PC-3 (cell line): ENCODE results near the gene ICE2. TPM values are rescaled to one million over a fixed set of nuclear protein-coding genes. Genes with fewer than 3 reads are reported as not detected.

ENCODE experiments used
- ATAC-seq: fragments of 200-7000 bp; cut with Tn5 transposase; 2 replicates; pipeline ENCODE4 v1.9.1; 2020; ENCODE audit warnings: mild to moderate bottlenecking, moderate library complexity
- BruUV-seq: library from RNA; stranded (reverse); fragments of 400-500 nt; replicated peaks from 2 replicates; lab custom pipeline; 2021; lab: Mats Ljungman, UMichigan
- CTCF ChIA-PET: fragments of 300-600 bp; sonication (Branson Sonifier 250); formaldehyde crosslinking; loops from one replicate; lab custom pipeline; 2022; ENCODE audit warnings: antibody characterized with exemption; lab: Charles Lee
- POLR2A ChIA-PET: fragments of 300-600 bp; sonication (Branson Sonifier 250); formaldehyde crosslinking; loops from one replicate; lab custom pipeline; 2022; ENCODE audit warnings: antibody characterized with exemption; ENCODE audit not compliant: unreplicated experiment; lab: Charles Lee
- DNase-seq: peaks from one replicate; pipeline ENCODE4 v3.0.0-alpha.2; 2015
- H2AFZ ChIP-seq: fragments of 300-600 bp; sonication (generic); 2 replicates; pipeline ENCODE4 v1.6.0; 2016; ENCODE audit warnings: antibody characterized with exemption, low read length
- H3F3A ChIP-seq: fragments of 300-600 bp; sonication (generic); one replicate; pipeline ENCODE4 v1.6.0; 2017; ENCODE audit warnings: antibody characterized with exemption, low read length, control low read depth, mild to moderate bottlenecking; ENCODE audit not compliant: unreplicated experiment
- H3K27ac ChIP-seq: fragments of 300-600 bp; sonication (generic); 2 replicates; pipeline ENCODE4 v1.5.1; 2016; ENCODE audit warnings: mild to moderate bottlenecking, low read length
- H3K27me3 ChIP-seq: fragments of 300-600 bp; sonication (generic); 2 replicates; pipeline ENCODE4 v1.6.1; 2016; ENCODE audit warnings: low read length, mixed read lengths
- H3K36me3 ChIP-seq: fragments of 300-600 bp; sonication (generic); 2 replicates; pipeline ENCODE4 v1.6.1; 2016; ENCODE audit warnings: low read depth, mixed run types, low read length, mixed read lengths
- H3K4me1 ChIP-seq: fragments of 300-600 bp; sonication (generic); 2 replicates; pipeline ENCODE4 v1.5.1; 2016; ENCODE audit warnings: low read length; ENCODE audit not compliant: insufficient read depth
- H3K4me2 ChIP-seq: fragments of 300-600 bp; sonication (generic); 2 replicates; pipeline ENCODE4 v1.6.0; 2016; ENCODE audit warnings: low read length
- H3K4me3 ChIP-seq: fragments of 300-600 bp; sonication (generic); 2 replicates; pipeline ENCODE4 v1.5.1; 2016; ENCODE audit warnings: mild to moderate bottlenecking, low read length, mixed read lengths
- H3K79me2 ChIP-seq: fragments of 300-600 bp; sonication (generic); 2 replicates; pipeline ENCODE4 v1.6.1; 2017; ENCODE audit warnings: low read length, mixed read lengths
- H3K9ac ChIP-seq: fragments of 300-600 bp; sonication (generic); 2 replicates; pipeline ENCODE4 v1.6.0; 2016; ENCODE audit warnings: mild to moderate bottlenecking, low read length
- H3K9me2 ChIP-seq: fragments of 300-600 bp; sonication (generic); replicated peaks from 2 replicates; pipeline ENCODE4 v1.6.1; 2016; ENCODE audit warnings: mixed run types, low read length, mixed read lengths
- H3K9me3 ChIP-seq: fragments of 300-600 bp; sonication (generic); 2 replicates; pipeline ENCODE4 v1.6.1; 2016; ENCODE audit warnings: low read length, mixed read lengths
- H4K20me1 ChIP-seq: fragments of 300-600 bp; sonication (generic); 2 replicates; pipeline ENCODE4 v1.6.1; 2016; ENCODE audit warnings: low read length, mixed read lengths
- CTCF ChIP-seq: fragments of 300-600 bp; sonication (generic); conservative IDR thresholded peaks from 2 replicates; pipeline ENCODE4 v1.5.1; 2017; ENCODE audit warnings: antibody characterized with exemption, low read depth, mild to moderate bottlenecking, low read length
- EZH2 ChIP-seq: fragments of 300-600 bp; sonication (generic); IDR thresholded peaks from one replicate; pipeline ENCODE4 v1.6.1; 2017; ENCODE audit warnings: antibody characterized with exemption, mild to moderate bottlenecking, low read length; ENCODE audit not compliant: unreplicated experiment
- EZH2phosphoT487 ChIP-seq: fragments of 300-600 bp; sonication (generic); IDR thresholded peaks from 2 replicates; pipeline ENCODE4 v1.6.1; 2018; ENCODE audit warnings: mild to moderate bottlenecking, antibody characterized with exemption, low read length, borderline replicate concordance
- intact Hi-C: fragments of 100-400 bp; cut with micrococcal nuclease; formaldehyde crosslinking; loops from 2 replicates; pipeline ENCODE4 v1.9.0; 2023
- total RNA-seq: library from RNA; depleted of rRNA; stranded (reverse); fragments of >200 nt; gene quantifications from 2 replicates; pipeline ENCODE4 v1.2.3, GENCODE V29; 2014

The ICE2 gene
- total RNA-seq, 1 experiment from 2014 or later = 14.8 TPM

GRCh38 chr15:60397772-60398445 is 81.0 kb downstream of the ICE2 start, which contains the start of gene ANXA2:
TSS of gene ANXA2 (minus strand) at chr15:60397986. CDS start at chr15:60386075, 11,911 bp downstream.
- Histone ChIP-seq H3K4me1 (peaks cover 66% of the 10 kb centered on the region), H3K27me3 (no peaks in the 10 kb centered on the region), H4K20me1 (peaks cover 36% of the 10 kb centered on the region), H3K9ac (peak within 1 kb of the TSS; percentile 100), H2AFZ (peak within 1 kb of the TSS; percentile 56), H3K4me3 (peak within 1 kb of the TSS; percentile 93), H3F3A (peaks cover 33% of the 10 kb centered on the region), H3K27ac (peak within 1 kb of the TSS; percentile 98), H3K9me2 (no peaks in the 10 kb centered on the region), H3K36me3 (peaks cover 32% of the 10 kb centered on the region), H3K9me3 (no peaks in the 10 kb centered on the region), H3K4me2 (peak within 1 kb of the TSS; percentile 98), H3K79me2 (peaks cover 60% of the 10 kb centered on the region)
- intact Hi-C loops = loop anchor here (1.0 to 10.0 kb wide), 2 partner anchors 46 to 127 kb away; no protein-coding TSS in a partner anchor
- POLR2A ChIA-PET = interaction anchor here (0.6 to 1.4 kb wide), 4 partner anchors 10 to 79 kb away, joined by 4 to 35 read pairs (median 12); no protein-coding TSS in a partner anchor
- TF ChIP-seq EZH2phosphoT487 (no peak), EZH2 (no peak), CTCF (no peak)
- ATAC-seq (peak; percentile 33), DNase-seq (peak; percentile 91)
- CTCF ChIA-PET = no interaction called here
- BruUV-seq = no TSS peak

GRCh38 chr15:60396958-60397771 is 81.8 kb downstream of the ICE2 start:
- peak overlapping the region; percentile 98 for H3K27ac ChIP-seq
- no peaks in the 10 kb centered on the region for H3K9me2 ChIP-seq
- H3K79me2 ChIP-seq = peaks cover 68% of the 10 kb centered on the region
- intact Hi-C loops = loop anchor here (1.0 to 10.0 kb wide), 2 partner anchors 47 to 128 kb away; no protein-coding TSS in a partner anchor
- H3K36me3 ChIP-seq = peaks cover 36% of the 10 kb centered on the region
- H3K4me3 ChIP-seq = peak overlapping the region; percentile 93
- POLR2A ChIA-PET = interaction anchor here (0.6 to 1.4 kb wide), 2 partner anchors 26 to 27 kb away, joined by 4 to 5 read pairs; no protein-coding TSS in a partner anchor
- peak overlapping the region; percentile 100 for H3K9ac ChIP-seq
- H3K4me2 ChIP-seq = peak overlapping the region; percentile 98
- peaks cover 65% of the 10 kb centered on the region for H3K4me1 ChIP-seq
- no peak overlapping the region for H2AFZ ChIP-seq
- TF ChIP-seq EZH2 = no peak
- TF ChIP-seq EZH2phosphoT487 = no peak
- TF ChIP-seq CTCF = no peak
- peaks cover 33% of the 10 kb centered on the region for H3F3A ChIP-seq
- H4K20me1 ChIP-seq = peaks cover 41% of the 10 kb centered on the region
- TSS peak; percentile 20 for BruUV-seq
- CTCF ChIA-PET = interaction anchor here (0.5 kb wide), 1 partner anchor 47 kb away, joined by 3 read pairs; no protein-coding TSS in a partner anchor
- no peaks in the 10 kb centered on the region for H3K9me3 ChIP-seq
- ATAC-seq (peak; percentile 23), DNase-seq (peak; percentile 78)
- H3K27me3 ChIP-seq = no peaks in the 10 kb centered on the region
